Measurements from ENCODE around the gene ERC1.

ERC1 gene

GRCh38 chr12:1536817-1537216 lies 545.8 kb downstream of the ERC1 start:
- Histone ChIP-seq H3K9me2 (ENCODE audit: low read depth, low read length) (no peaks in the 10 kb centered on the region), H3K79me2 (ENCODE audit: insufficient read depth, low read length) (no peaks in the 10 kb centered on the region), H3K4me2 (ENCODE audit: low read length) (no peak overlapping the region), H3K27me3 (ENCODE audit: insufficient read depth, low read length) (peaks cover 17% of the 10 kb centered on the region), H3K9me3 (ENCODE audit: low read length) (no peaks in the 10 kb centered on the region), H3F3A (ENCODE audit: insufficient read depth, low read length) (no peaks in the 10 kb centered on the region), H3K27ac (ENCODE audit: low read depth, low read length, poor library complexity, severe bottlenecking) (no peak overlapping the region), H2AFZ (ENCODE audit: low read length) (no peak overlapping the region), H3K4me3 (ENCODE audit: low read depth, low read length, poor library complexity, severe bottlenecking) (no peak overlapping the region), H3K4me1 (ENCODE audit: insufficient read depth, low read length, severe bottlenecking) (peaks cover 25% of the 10 kb centered on the region), H3K36me3 (ENCODE audit: insufficient read depth, low read length) (no peaks in the 10 kb centered on the region), H4K20me1 (ENCODE audit: insufficient read depth, low read length) (no peaks in the 10 kb centered on the region), H3K9ac (ENCODE audit: low read length) (no peak overlapping the region)
- TF ChIP-seq CTCF (IDR thresholded peaks at IDR 0.05; ENCODE audit: low read length): no peak
- no peak for TF ChIP-seq EZH2 (IDR thresholded peaks at IDR 0.05; ENCODE audit: borderline replicate concordance, low read length)

DNA sequence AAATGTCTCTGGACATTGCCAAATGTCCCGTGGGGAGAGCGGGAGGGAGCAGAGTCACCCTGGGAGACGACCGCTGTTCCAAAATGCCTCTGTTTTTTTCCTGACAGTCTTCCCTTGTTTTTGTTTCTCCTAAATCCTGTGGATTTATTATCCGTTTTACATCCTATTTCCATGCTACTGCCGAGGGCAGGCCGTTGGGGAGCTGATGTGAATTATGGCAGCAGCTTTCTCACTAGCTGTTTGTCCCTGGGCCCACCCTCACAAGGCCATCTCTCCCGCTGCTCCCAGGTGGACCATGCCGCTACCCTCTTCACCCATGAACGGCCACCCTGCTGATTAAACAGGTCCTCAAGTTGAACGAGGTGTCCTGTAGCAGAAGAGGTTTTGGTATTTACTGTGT lies 548.1 kb downstream of the ERC1 start:
- H3K9me2 ChIP-seq (ENCODE audit: low read depth, low read length): no peaks in the 10 kb centered on the region
- H3K4me1 ChIP-seq (ENCODE audit: insufficient read depth, low read length, severe bottlenecking): peaks cover 2% of the 10 kb centered on the region
- H3K36me3 ChIP-seq (ENCODE audit: insufficient read depth, low read length): no peaks in the 10 kb centered on the region; the same call in 1 of the 2 replicates
- no peak overlapping the region for H3K4me2 ChIP-seq (ENCODE audit: low read length)
- H3K9ac ChIP-seq (ENCODE audit: low read length): no peak overlapping the region
- peaks cover 10% of the 10 kb centered on the region for H3K27me3 ChIP-seq (ENCODE audit: insufficient read depth, low read length)
- H4K20me1 ChIP-seq (ENCODE audit: insufficient read depth, low read length): no peaks in the 10 kb centered on the region
- no peak overlapping the region for H3K27ac ChIP-seq (ENCODE audit: low read depth, low read length, poor library complexity, severe bottlenecking)
- TF ChIP-seq CTCF (IDR thresholded peaks at IDR 0.05; ENCODE audit: low read length) (no peak), EZH2 (IDR thresholded peaks at IDR 0.05; ENCODE audit: borderline replicate concordance, low read length) (no peak)
- H3K4me3 ChIP-seq (ENCODE audit: low read depth, low read length, poor library complexity, severe bottlenecking): no peak overlapping the region
- no peak overlapping the region for H2AFZ ChIP-seq (ENCODE audit: low read length)
- H3K9me3 ChIP-seq (ENCODE audit: low read length): peaks cover 2% of the 10 kb centered on the region; the same call in 1 of the 2 replicates
- H3F3A ChIP-seq (ENCODE audit: insufficient read depth, low read length): no peaks in the 10 kb centered on the region
- no peaks in the 10 kb centered on the region for H3K79me2 ChIP-seq (ENCODE audit: insufficient read depth, low read length)

- Histone ChIP-seq H3K9me3 (ENCODE audit: low read length) (peaks cover 3% of the 10 kb centered on the region; the same call in 1 of the 2 replicates), H3K4me1 (ENCODE audit: insufficient read depth, low read length, severe bottlenecking) (peaks cover 5% of the 10 kb centered on the region), H3F3A (ENCODE audit: insufficient read depth, low read length) (no peaks in the 10 kb centered on the region), H3K4me2 (ENCODE audit: low read length) (no peak overlapping the region), H3K27ac (ENCODE audit: low read depth, low read length, poor library complexity, severe bottlenecking) (no peak overlapping the region), H4K20me1 (ENCODE audit: insufficient read depth, low read length) (no peaks in the 10 kb centered on the region), H3K4me3 (ENCODE audit: low read depth, low read length, poor library complexity, severe bottlenecking) (no peak overlapping the region), H2AFZ (ENCODE audit: low read length) (no peak overlapping the region), H3K9me2 (ENCODE audit: low read depth, low read length) (no peaks in the 10 kb centered on the region), H3K79me2 (ENCODE audit: insufficient read depth, low read length) (no peaks in the 10 kb centered on the region), H3K36me3 (ENCODE audit: insufficient read depth, low read length) (no peaks in the 10 kb centered on the region; the same call in 1 of the 2 replicates), H3K9ac (ENCODE audit: low read length) (no peak overlapping the region), H3K27me3 (ENCODE audit: insufficient read depth, low read length) (peaks cover 5% of the 10 kb centered on the region)
- no peak for TF ChIP-seq EZH2 (IDR thresholded peaks at IDR 0.05; ENCODE audit: borderline replicate concordance, low read length)
- TF ChIP-seq CTCF (IDR thresholded peaks at IDR 0.05; ENCODE audit: low read length): no peak
Observed at GRCh38 chr12:1540690-1541089, 549.7 kb downstream of the ERC1 start.

All from OCI-LY1 (cell line).